CD4-positive, alpha-beta T cell (primary cell): ENCODE measurements around the gene KCNH1. TPM values are rescaled to one million over a fixed set of nuclear protein-coding genes. Genes with fewer than 3 reads are reported as not detected.
"Not testable (repeated sequence)": the region's sequence is repeated elsewhere in the genome, so short reads cannot be mapped to it uniquely, and the experiment has no call there.

ENCODE experiments used
- ATAC-seq: fragments of 200-7000 bp; cut with Tn5 transposase; one replicate; pipeline ENCODE4 v1.10.0; 2022; ENCODE audit warnings: mild to moderate bottlenecking; ENCODE audit not compliant: poor library complexity
- CTCF ChIA-PET: fragments of 350-600 bp; sonication (Branson Sonifier 250); formaldehyde crosslinking; loops from one replicate; lab custom pipeline; 2021; ENCODE audit warnings: antibody characterized with exemption, inconsistent platforms; lab: Charles Lee
- POLR2A ChIA-PET: fragments of 350-600 bp; sonication (Branson Sonifier 250); formaldehyde crosslinking; loops from one replicate; lab custom pipeline; 2021; ENCODE audit warnings: antibody characterized with exemption, inconsistent platforms; lab: Charles Lee
- DNase-seq, 14 experiments: peaks; one replicate each; pipeline ENCODE4 v3.0.0-alpha.2; 2013 to 2020; ENCODE audit warnings: mixed read lengths in 2 of 14
- H3K27ac ChIP-seq, 2 donors: one replicate each; pipeline versions ENCODE4 v1.5.1 to v1.7.0; 2013; ENCODE audit warnings: low read length in 2 of 2, low read depth in 1 of 2, mild to moderate bottlenecking in 1 of 2
- H3K27me3 ChIP-seq, 2 experiments: 1 replicate in 1 of 2; 2 replicates in 1 of 2; pipeline versions ENCODE4 v1.6.1 to v1.7.0; 2013; ENCODE audit warnings: low read length in 2 of 2, control low read depth in 1 of 2, mild to moderate bottlenecking in 1 of 2, moderate library complexity in 1 of 2; ENCODE audit not compliant: insufficient read depth in 2 of 2, control insufficient read depth in 1 of 2
- H3K36me3 ChIP-seq: one replicate; pipeline ENCODE4 v1.6.1; 2013; ENCODE audit warnings: low read length, control low read depth; ENCODE audit not compliant: insufficient read depth
- H3K4me1 ChIP-seq: one replicate; pipeline ENCODE4 v1.6.1; 2013; ENCODE audit warnings: low read length, control low read depth; ENCODE audit not compliant: insufficient read depth
- H3K4me3 ChIP-seq: one replicate; pipeline ENCODE4 v1.5.1; 2013; ENCODE audit warnings: mild to moderate bottlenecking, low read length, moderate library complexity
- H3K9me3 ChIP-seq, 2 experiments: 1 replicate in 1 of 2; 2 replicates in 1 of 2; pipeline versions ENCODE4 v1.6.1 to v1.7.0; 2013; ENCODE audit warnings: low read length in 2 of 2, mild to moderate bottlenecking in 2 of 2, control low read depth in 1 of 2, moderate library complexity in 1 of 2; ENCODE audit not compliant: control insufficient read depth in 1 of 2, insufficient read depth in 1 of 2
- H3K27ac Mint-ChIP-seq: one replicate; pipeline ENCODE4 v1.8.0; 2020; ENCODE audit warnings: mixed read lengths
- H3K27me3 Mint-ChIP-seq: one replicate; pipeline ENCODE4 v1.8.0; 2021; ENCODE audit warnings: mixed read lengths
- H3K36me3 Mint-ChIP-seq: one replicate; pipeline ENCODE4 v1.8.0; 2021; ENCODE audit warnings: low read depth, mixed read lengths
- H3K4me1 Mint-ChIP-seq: one replicate; pipeline ENCODE4 v1.8.0; 2021; ENCODE audit warnings: low read depth, mixed read lengths
- H3K4me3 Mint-ChIP-seq: one replicate; pipeline ENCODE4 v1.8.0; 2020; ENCODE audit warnings: mild to moderate bottlenecking, mixed read lengths
- H3K9me3 Mint-ChIP-seq: one replicate; pipeline ENCODE4 v1.8.0; 2020; ENCODE audit warnings: mixed read lengths
- intact Hi-C, 2 experiments: fragments of 100-400 bp; cut with DNase I in 1 of 2; cut with micrococcal nuclease in 1 of 2; formaldehyde crosslinking; loops; one replicate each; pipeline versions ENCODE4 v1.15.1 to v1.9.0; 2023 to 2025; cut with DNase I, micrococcal nuclease
- total RNA-seq, 174 experiments: library from RNA in 2 of 174; stranded (reverse) in 2 of 174; gene quantifications; one replicate each; pipeline ENCODE4 v1.2.3 and lab custom pipeline; 2021 to 2026
- TF ChIP-seq, protein P1 (sequence below): fragments of 200-600 bp; IDR thresholded peaks from one replicate; pipeline ENCODE4 v1.8.0; 2022; ENCODE audit warnings: antibody characterized with exemption, mild to moderate bottlenecking

KCNH1 gene
- total RNA-seq, 2 experiments from 2014 or later, result not detected

- intact Hi-C loops, result no loop called here
- Histone ChIP-seq H3K27me3 (no peaks in the 10 kb centered on the region), H3K9me3 (no peaks in the 10 kb centered on the region), H3K4me3 (no peak overlapping the region), H3K36me3 (no peaks in the 10 kb centered on the region), H3K4me1 (no peaks in the 10 kb centered on the region), H3K27ac (no peak overlapping the region)
- no peaks in the 10 kb centered on the region for H3K9me3 Mint-ChIP-seq
- ATAC-seq, result no peak
- H3K27ac Mint-ChIP-seq, result no peak overlapping the region
- no peaks in the 10 kb centered on the region for H3K36me3 Mint-ChIP-seq
- no peak overlapping the region for H3K4me3 Mint-ChIP-seq
- CTCF ChIA-PET, result no interaction called here
- no peaks in the 10 kb centered on the region for H3K27me3 Mint-ChIP-seq
- POLR2A ChIA-PET, result no interaction called here
- no peak for DNase-seq
- H3K4me1 Mint-ChIP-seq, result no peaks in the 10 kb centered on the region
- TF ChIP-seq, protein P1, sequence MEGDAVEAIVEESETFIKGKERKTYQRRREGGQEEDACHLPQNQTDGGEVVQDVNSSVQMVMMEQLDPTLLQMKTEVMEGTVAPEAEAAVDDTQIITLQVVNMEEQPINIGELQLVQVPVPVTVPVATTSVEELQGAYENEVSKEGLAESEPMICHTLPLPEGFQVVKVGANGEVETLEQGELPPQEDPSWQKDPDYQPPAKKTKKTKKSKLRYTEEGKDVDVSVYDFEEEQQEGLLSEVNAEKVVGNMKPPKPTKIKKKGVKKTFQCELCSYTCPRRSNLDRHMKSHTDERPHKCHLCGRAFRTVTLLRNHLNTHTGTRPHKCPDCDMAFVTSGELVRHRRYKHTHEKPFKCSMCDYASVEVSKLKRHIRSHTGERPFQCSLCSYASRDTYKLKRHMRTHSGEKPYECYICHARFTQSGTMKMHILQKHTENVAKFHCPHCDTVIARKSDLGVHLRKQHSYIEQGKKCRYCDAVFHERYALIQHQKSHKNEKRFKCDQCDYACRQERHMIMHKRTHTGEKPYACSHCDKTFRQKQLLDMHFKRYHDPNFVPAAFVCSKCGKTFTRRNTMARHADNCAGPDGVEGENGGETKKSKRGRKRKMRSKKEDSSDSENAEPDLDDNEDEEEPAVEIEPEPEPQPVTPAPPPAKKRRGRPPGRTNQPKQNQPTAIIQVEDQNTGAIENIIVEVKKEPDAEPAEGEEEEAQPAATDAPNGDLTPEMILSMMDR, result no peak
These were observed 471.5 kb downstream of the KCNH1 start for GRCh38 chr1:210662291-210663050.

GRCh38 chr1:210661520-210661919 is 472.4 kb downstream of the KCNH1 start:
- DNase-seq, H3K27ac Mint-ChIP-seq, H3K27ac ChIP-seq, H3K27me3 ChIP-seq, H3K4me1 ChIP-seq, ATAC-seq, H3K36me3 ChIP-seq, intact Hi-C loops, H3K9me3 Mint-ChIP-seq, H3K9me3 ChIP-seq, POLR2A ChIA-PET, CTCF ChIA-PET, H3K4me1 Mint-ChIP-seq, H3K36me3 Mint-ChIP-seq, H3K27me3 Mint-ChIP-seq, H3K4me3 ChIP-seq, H3K4me3 Mint-ChIP-seq: not testable (repeated sequence)

DNA sequence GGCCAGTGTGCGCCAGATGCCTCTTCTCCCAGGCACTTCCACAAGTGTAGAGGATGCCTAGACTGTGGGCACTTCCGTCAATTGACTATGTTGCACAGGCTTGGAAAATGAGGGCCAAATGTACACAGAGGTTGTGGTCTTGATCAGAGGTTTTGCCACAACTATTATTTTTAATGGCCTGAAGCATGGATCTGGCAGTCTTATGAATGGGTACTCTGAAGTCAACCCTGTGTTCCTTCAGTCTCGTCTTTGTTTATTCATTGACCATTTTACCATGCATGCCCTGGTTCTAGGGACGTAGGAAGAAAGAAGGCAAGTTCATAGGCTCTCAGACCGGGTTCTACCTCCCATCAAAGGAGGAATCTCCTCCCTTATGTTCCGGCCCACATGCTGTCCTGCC is 476.1 kb downstream of the KCNH1 start:
- POLR2A ChIA-PET, result no interaction called here
- TF ChIP-seq, protein P1, result no peak
- Histone ChIP-seq H3K36me3 (no peaks in the 10 kb centered on the region), H3K4me3 (no peak overlapping the region), H3K27me3 (no peaks in the 10 kb centered on the region), H3K27ac (no peak overlapping the region), H3K4me1 (no peaks in the 10 kb centered on the region), H3K9me3 (peaks cover 0 to 12% of the 10 kb centered on the region in 2 experiments)
- ATAC-seq (no peak), DNase-seq (no peak)
- H3K27me3 Mint-ChIP-seq, result no peaks in the 10 kb centered on the region
- no peaks in the 10 kb centered on the region for H3K36me3 Mint-ChIP-seq
- CTCF ChIA-PET, result no interaction called here
- H3K4me1 Mint-ChIP-seq, result no peaks in the 10 kb centered on the region
- intact Hi-C loops, result loop anchor here in 1 of 2 experiments (5.0 kb wide), 1 partner anchor 251 kb away; no protein-coding TSS in a partner anchor
- no peak overlapping the region for H3K27ac Mint-ChIP-seq
- H3K9me3 Mint-ChIP-seq, result no peaks in the 10 kb centered on the region
- H3K4me3 Mint-ChIP-seq, result no peak overlapping the region

DNA sequence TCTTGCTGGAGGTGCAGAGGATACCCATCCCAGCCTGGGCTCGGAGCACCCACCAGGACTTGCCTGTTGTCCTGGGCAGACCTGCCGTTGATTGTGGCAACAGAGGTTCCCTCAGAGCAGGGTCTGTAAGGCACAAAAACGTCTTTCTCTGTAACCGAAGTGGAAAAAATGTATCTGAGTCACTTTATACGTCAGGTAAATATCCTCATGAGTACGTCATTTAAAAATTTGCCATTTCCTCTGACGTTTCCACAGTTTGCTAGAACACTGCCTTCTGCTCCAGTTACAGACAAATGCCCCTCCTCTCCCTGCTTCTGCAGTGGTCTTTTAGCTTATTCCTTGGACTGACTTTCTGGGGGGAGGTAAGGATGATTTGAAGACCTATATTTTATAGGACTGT is 478.4 kb downstream of the KCNH1 start:
- ATAC-seq (no peak), DNase-seq (no peak)
- POLR2A ChIA-PET, result no interaction called here
- Mint-ChIP-seq H3K27me3 (no peaks in the 10 kb centered on the region), H3K9me3 (no peaks in the 10 kb centered on the region), H3K4me1 (no peaks in the 10 kb centered on the region), H3K4me3 (no peak overlapping the region), H3K36me3 (no peaks in the 10 kb centered on the region), H3K27ac (no peak overlapping the region)
- Histone ChIP-seq H3K4me1 (no peaks in the 10 kb centered on the region), H3K4me3 (no peak overlapping the region), H3K27me3 (no peaks in the 10 kb centered on the region), H3K36me3 (no peaks in the 10 kb centered on the region), H3K9me3 (peaks cover 0 to 12% of the 10 kb centered on the region in 2 experiments), H3K27ac (no peak overlapping the region)
- intact Hi-C loops, result loop anchor here in 1 of 2 experiments (5.0 kb wide), 1 partner anchor 248 kb away; no protein-coding TSS in a partner anchor
- CTCF ChIA-PET, result no interaction called here
- TF ChIP-seq, protein P1, result no peak
